ENCODE measurements around the gene TBC1D22A. TPM values are rescaled to one million over a fixed set of nuclear protein-coding genes. Genes with fewer than 3 reads are reported as not detected.

TBC1D22A gene
- total RNA-seq, 1 experiment from 2014 or later: 14.3 TPM

GRCh38 chr22:46749682-46750529, 12.5 kb upstream of the TBC1D22A start:
- H4K20me1 ChIP-seq (ENCODE audit: low read length): no peaks in the 10 kb centered on the region
- ATAC-seq (no peak), DNase-seq (no peak)
- TF ChIP-seq EZH2 (IDR thresholded peaks at IDR 0.05; ENCODE audit: low read length, unreplicated experiment) (no peak), EZH2phosphoT487 (IDR thresholded peaks at IDR 0.05; ENCODE audit: borderline replicate concordance, low read length) (no peak), CTCF (conservative IDR thresholded peaks at IDR 0.05; ENCODE audit: low read depth, low read length) (no peak)
- CTCF ChIA-PET: no interaction called here
- no peaks in the 10 kb centered on the region for H3K9me2 ChIP-seq (replicated peaks; ENCODE audit: low read length)
- H3K27ac ChIP-seq (ENCODE audit: low read length): 0 out of 2 replicates have a peak overlapping the region, but pooled peaks have one; percentile 16
- H3K4me1 ChIP-seq (ENCODE audit: insufficient read depth, low read length): peaks cover 24% of the 10 kb centered on the region
- no peaks in the 10 kb centered on the region for H3K9me3 ChIP-seq (ENCODE audit: low read length)
- H2AFZ ChIP-seq (ENCODE audit: low read length): 0 out of 2 replicates have a peak overlapping the region, but pooled peaks have one; percentile 11
- H3K4me2 ChIP-seq (ENCODE audit: low read length): peak overlapping the region; percentile 9; the same call in 1 of the 2 replicates
- intact Hi-C loops (cut with micrococcal nuclease): no loop called here
- no peaks in the 10 kb centered on the region for H3K36me3 ChIP-seq (ENCODE audit: low read depth, low read length)
- H3K79me2 ChIP-seq (ENCODE audit: low read length): no peaks in the 10 kb centered on the region
- H3K4me3 ChIP-seq (ENCODE audit: low read length): no peak overlapping the region
- H3K9ac ChIP-seq (ENCODE audit: low read length): no peak overlapping the region
- no peaks in the 10 kb centered on the region for H3K27me3 ChIP-seq (ENCODE audit: low read length)
- POLR2A ChIA-PET (ENCODE audit: unreplicated experiment): no interaction called here
- no TSS peak for BruUV-seq (replicated peaks)
- H3F3A ChIP-seq (ENCODE audit: low read length, unreplicated experiment): no peaks in the 10 kb centered on the region

GRCh38 chr22:46750530-46750800, 12.0 kb upstream of the TBC1D22A start:
- peaks cover 24% of the 10 kb centered on the region for H3K4me1 ChIP-seq (ENCODE audit: insufficient read depth, low read length)
- DNase-seq (no peak), ATAC-seq (no peak)
- CTCF ChIA-PET: no interaction called here
- BruUV-seq (replicated peaks): no TSS peak
- H3K9ac ChIP-seq (ENCODE audit: low read length): no peak overlapping the region
- TF ChIP-seq CTCF (conservative IDR thresholded peaks at IDR 0.05; ENCODE audit: low read depth, low read length) (no peak), EZH2 (IDR thresholded peaks at IDR 0.05; ENCODE audit: low read length, unreplicated experiment) (no peak), EZH2phosphoT487 (IDR thresholded peaks at IDR 0.05; ENCODE audit: borderline replicate concordance, low read length) (no peak)
- no peaks in the 10 kb centered on the region for H3K79me2 ChIP-seq (ENCODE audit: low read length)
- no peaks in the 10 kb centered on the region for H3F3A ChIP-seq (ENCODE audit: low read length, unreplicated experiment)
- H3K4me3 ChIP-seq (ENCODE audit: low read length): no peak overlapping the region
- no peak overlapping the region for H2AFZ ChIP-seq (ENCODE audit: low read length)
- POLR2A ChIA-PET (ENCODE audit: unreplicated experiment): no interaction called here
- H3K36me3 ChIP-seq (ENCODE audit: low read depth, low read length): no peaks in the 10 kb centered on the region
- no peaks in the 10 kb centered on the region for H3K27me3 ChIP-seq (ENCODE audit: low read length)
- intact Hi-C loops (cut with micrococcal nuclease): no loop called here
- H4K20me1 ChIP-seq (ENCODE audit: low read length): no peaks in the 10 kb centered on the region
- H3K4me2 ChIP-seq (ENCODE audit: low read length): no peak overlapping the region
- no peaks in the 10 kb centered on the region for H3K9me3 ChIP-seq (ENCODE audit: low read length)
- H3K9me2 ChIP-seq (replicated peaks; ENCODE audit: low read length): no peaks in the 10 kb centered on the region
- no peak overlapping the region for H3K27ac ChIP-seq (ENCODE audit: low read length)

- H3K27ac ChIP-seq (ENCODE audit: low read length): no peak overlapping the region
- ChIA-PET POLR2A (ENCODE audit: unreplicated experiment) (no interaction called here), CTCF (no interaction called here)
- no peak for DNase-seq
- no peaks in the 10 kb centered on the region for H3F3A ChIP-seq (ENCODE audit: low read length, unreplicated experiment)
- H2AFZ ChIP-seq (ENCODE audit: low read length): no peak overlapping the region
- no peaks in the 10 kb centered on the region for H3K9me2 ChIP-seq (replicated peaks; ENCODE audit: low read length)
- no peak for ATAC-seq
- no peak overlapping the region for H3K4me3 ChIP-seq (ENCODE audit: low read length)
- H3K36me3 ChIP-seq (ENCODE audit: low read depth, low read length): peaks cover under 1% of the 10 kb centered on the region; the same call in 1 of the 2 replicates
- intact Hi-C loops (cut with micrococcal nuclease): no loop called here
- no peak overlapping the region for H3K9ac ChIP-seq (ENCODE audit: low read length)
- H3K9me3 ChIP-seq (ENCODE audit: low read length): no peaks in the 10 kb centered on the region
- H3K79me2 ChIP-seq (ENCODE audit: low read length): no peaks in the 10 kb centered on the region
- H4K20me1 ChIP-seq (ENCODE audit: low read length): no peaks in the 10 kb centered on the region
- no peaks in the 10 kb centered on the region for H3K27me3 ChIP-seq (ENCODE audit: low read length)
- TF ChIP-seq EZH2phosphoT487 (IDR thresholded peaks at IDR 0.05; ENCODE audit: borderline replicate concordance, low read length) (no peak), CTCF (conservative IDR thresholded peaks at IDR 0.05; ENCODE audit: low read depth, low read length) (no peak), EZH2 (IDR thresholded peaks at IDR 0.05; ENCODE audit: low read length, unreplicated experiment) (no peak)
- no peak overlapping the region for H3K4me2 ChIP-seq (ENCODE audit: low read length)
- no TSS peak for BruUV-seq (replicated peaks)
- peaks cover 24% of the 10 kb centered on the region for H3K4me1 ChIP-seq (ENCODE audit: insufficient read depth, low read length)
Measured at GRCh38 chr22:46750863-46751443, 11.5 kb upstream of the TBC1D22A start.

Data from PC-3 (cell line).